NCI-H510A treated with DMSO at 0.1 percent for 48 hours (cell line): ENCODE results near the gene ST8SIA3.
"Not testable (repeated sequence)": the region's sequence is repeated elsewhere in the genome, so short reads cannot be mapped to it uniquely, and the experiment has no call there.

Experiments used
- DNase-seq: peaks from one replicate; lab custom pipeline; 2025; lab: John Stamatoyannopoulos, UW

Gene ST8SIA3

GRCh38 chr18:57366528-57367081 lies 14.2 kb downstream of the ST8SIA3 start:
- no peak for DNase-seq

GRCh38 chr18:57372444-57372843 lies 20.1 kb downstream of the ST8SIA3 start:
- DNase-seq, result no peak

GRCh38 chr18:57373017-57373416 lies 20.7 kb downstream of the ST8SIA3 start:
- DNase-seq, result no peak

GRCh38 chr18:57376503-57376902 lies 24.1 kb downstream of the ST8SIA3 start:
- no peak for DNase-seq

- no peak for DNase-seq
These were observed 36.9 kb downstream of the ST8SIA3 start for GRCh38 chr18:57389271-57389670.

GRCh38 chr18:57390044-57390443 lies 37.7 kb downstream of the ST8SIA3 start:
- DNase-seq, result no peak

- DNase-seq, result not testable (repeated sequence)
These were observed 42.4 kb downstream of the ST8SIA3 start for GRCh38 chr18:57394749-57395148.

GRCh38 chr18:57396831-57397230 lies 44.5 kb downstream of the ST8SIA3 start:
- DNase-seq, result not testable (repeated sequence)

- DNase-seq, result no peak
These were observed 45.2 kb downstream of the ST8SIA3 start for GRCh38 chr18:57397440-57398132.

GRCh38 chr18:57404345-57404744 lies 52.0 kb downstream of the ST8SIA3 start:
- DNase-seq, result no peak

- no peak for DNase-seq
These were observed 57.3 kb downstream of the ST8SIA3 start for GRCh38 chr18:57409650-57410049.

- no peak for DNase-seq
These were observed 58.4 kb downstream of the ST8SIA3 start for GRCh38 chr18:57410749-57411148.

GRCh38 chr18:57416542-57416941 lies 64.2 kb downstream of the ST8SIA3 start:
- DNase-seq, result no peak
